ENCODE data around the gene TIMP4.

Gene TIMP4

DNA sequence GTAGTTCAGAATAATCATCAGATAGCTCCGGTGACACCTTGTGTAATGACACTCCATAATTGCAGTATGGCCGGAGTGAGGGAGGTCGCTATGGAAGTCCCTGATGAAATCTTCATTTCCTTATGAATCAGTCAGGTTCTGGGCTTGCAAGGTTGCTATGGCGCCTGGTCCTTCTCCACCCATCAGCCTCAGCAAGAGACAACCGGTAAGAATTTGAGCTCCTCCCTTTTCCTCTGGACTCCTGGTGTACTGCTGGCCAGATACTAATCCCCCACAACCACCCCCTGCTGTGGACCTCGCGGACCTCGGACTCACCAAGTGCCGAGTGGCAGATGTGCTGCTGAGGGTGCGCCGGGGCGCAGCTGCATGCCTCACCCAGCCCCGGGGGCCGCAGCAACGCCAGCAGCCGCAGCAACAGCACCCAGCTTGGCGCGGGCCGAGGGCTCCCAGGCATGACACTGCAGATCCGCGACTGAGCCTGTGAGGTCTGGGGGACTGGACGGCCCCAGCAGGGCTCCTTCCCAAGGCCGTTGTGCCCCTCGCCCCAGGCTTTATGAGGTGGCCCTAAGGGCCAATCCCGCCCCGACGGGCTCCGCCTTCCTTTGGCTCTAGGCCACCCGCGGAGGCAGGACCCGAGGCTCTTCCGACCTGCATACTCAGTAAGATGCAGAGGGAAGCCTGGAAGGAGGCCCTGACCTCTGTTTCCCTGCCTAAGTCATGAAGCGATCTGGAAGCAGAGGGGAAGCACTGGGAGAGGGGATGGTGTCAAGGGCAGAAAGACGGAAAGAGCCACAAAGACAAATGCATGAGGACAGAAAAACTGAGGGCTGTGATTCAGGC lies at the start of gene TIMP4:
Gene TIMP4, minus strand, starts transcription at position 526 of the 840 bp plus-strand sequence. Its CDS starts 72 bp downstream, at position 454.
- DNase-seq (ENCODE audit: low read depth, low spot score) = peak; percentile 85

DNA sequence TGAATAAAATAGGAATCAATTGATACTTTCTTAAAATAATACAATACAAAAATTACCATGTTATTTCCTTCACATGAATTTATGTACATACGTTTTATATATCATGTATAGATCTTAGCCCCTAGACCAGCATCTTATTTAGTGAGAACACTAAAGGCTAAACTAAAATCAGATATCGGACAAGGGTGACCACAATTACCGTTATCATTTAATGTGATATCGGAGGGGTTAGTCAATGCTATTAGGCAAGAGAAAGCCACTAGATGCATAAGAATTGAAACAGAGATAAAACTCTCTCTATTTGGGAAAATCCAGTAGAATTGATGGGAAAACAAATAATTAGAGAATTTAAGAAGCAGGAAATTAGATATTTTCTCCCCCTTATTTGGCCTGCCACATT lies 46.5 kb upstream of the TIMP4 start:
- DNase-seq (ENCODE audit: low read depth, low spot score) = no peak

DNA sequence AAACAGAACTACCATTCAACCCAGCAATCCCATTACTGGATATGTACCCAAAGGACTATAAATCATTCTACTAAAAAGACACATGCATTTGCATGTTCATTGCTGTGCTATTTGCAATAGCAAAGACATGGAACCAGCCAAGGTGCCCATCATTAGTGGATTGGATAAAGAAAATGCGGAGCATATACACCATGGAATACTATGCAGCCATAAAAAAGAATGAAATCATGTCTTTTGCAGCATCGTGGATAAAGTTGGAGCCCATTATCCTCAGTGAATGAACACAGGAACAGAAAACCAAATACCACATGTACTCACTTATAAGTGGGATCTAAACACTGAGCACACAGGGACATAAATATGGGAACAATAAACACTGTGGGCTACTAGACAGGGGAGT lies 43.1 kb upstream of the TIMP4 start:
- no peak for DNase-seq (ENCODE audit: low read depth, low spot score)

- no peak for DNase-seq (ENCODE audit: low read depth, low spot score)
Measured at GRCh38 chr3:12198301-12198700, 39.6 kb upstream of the TIMP4 start.

DNA sequence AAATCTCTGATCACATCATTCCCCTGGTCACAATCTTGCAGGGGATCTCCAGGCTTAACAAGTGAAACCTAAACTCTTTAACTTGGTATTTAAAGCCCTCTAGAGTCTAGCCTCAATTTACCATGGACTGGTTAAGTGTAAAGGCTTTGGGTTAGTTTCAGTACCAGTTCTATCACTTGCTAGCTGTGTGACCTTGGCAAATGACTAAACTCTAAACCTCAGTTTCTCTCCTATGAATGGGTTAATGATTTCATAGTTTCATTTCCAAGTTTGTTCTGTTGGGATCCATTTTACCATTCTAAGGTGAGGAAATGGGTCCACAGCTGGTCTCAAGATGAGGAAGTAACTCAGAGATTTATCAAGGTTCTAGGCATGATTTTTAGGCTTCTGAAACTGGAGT lies 38.8 kb upstream of the TIMP4 start:
- DNase-seq (ENCODE audit: low read depth, low spot score) = no peak

DNA sequence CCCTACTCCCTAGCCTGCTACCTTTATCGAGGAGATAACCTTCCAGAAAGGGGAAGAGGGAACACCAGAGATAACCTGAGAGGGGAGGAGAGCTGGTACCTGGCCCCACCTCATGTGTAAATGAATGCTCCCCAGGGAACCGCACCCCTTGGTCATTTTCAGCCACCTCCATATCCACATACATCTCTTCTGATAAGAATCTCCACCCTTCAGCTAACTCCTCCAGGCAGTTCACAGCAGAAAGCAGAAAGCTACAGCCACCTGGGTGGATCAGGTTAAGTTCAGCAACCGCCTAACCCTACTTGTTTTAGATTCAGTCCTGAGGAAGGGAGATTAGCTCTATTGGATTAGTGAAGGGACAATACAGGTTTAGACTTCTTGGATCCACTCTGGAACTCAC lies 38.0 kb upstream of the TIMP4 start:
- peak; percentile 24 for DNase-seq (ENCODE audit: low read depth, low spot score)

DNA sequence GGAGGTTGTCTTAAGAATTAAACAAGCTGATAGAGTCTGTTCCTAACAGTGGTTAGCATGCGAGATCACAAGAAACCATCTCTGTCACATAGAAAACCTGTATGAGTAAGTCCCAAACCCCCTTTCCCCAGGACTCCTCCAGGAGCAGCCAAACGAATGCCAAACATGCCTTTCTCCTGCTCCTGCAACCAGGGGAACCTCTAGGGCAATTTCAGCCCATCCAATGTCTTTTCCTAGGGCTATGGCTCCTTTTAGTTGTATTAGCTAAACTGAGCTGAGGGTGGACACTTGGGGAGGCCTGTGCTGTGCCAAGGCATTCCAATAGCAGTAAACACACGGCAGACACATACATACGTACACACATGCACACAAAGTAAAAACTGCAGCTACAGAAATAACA lies 36.5 kb upstream of the TIMP4 start:
- peak; percentile 64 for DNase-seq (ENCODE audit: low read depth, low spot score)

GRCh38 chr3:12194669-12195161 lies 36.0 kb upstream of the TIMP4 start:
- peak; percentile 36 for DNase-seq (ENCODE audit: low read depth, low spot score)

GRCh38 chr3:12194209-12194608 lies 35.5 kb upstream of the TIMP4 start:
- DNase-seq (ENCODE audit: low read depth, low spot score) = no peak

DNA sequence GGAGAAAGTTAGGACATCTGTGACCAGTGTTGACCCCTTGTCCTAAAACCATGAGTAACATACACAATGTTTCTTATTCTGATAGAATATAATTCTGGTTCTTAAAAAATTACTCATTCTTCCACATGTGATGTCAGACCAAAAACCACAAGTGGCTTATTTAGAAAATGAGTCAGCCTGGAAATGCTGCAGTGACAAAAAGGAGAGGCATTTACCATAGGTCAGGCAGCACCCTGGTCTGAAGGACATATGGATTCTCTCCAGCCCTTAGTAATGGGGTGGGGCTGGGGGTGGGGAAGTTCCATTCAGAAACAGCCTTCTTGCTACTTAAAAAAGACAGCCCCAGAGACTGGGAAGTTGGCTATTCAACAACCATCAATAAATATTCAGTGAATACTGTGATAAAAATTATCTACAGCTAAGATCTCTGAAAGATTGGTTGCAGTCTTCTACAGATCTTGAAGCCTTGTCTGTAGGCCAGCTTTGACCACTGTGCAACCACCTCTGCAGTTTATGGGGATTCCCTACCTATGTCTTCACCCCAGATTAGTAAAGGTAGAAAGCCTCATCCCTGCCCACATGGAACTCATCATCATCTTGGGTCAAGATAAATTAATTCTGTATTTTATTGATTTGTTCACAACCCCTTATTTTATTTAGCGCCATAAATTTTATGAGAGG lies 34.9 kb upstream of the TIMP4 start:
- no peak for DNase-seq (ENCODE audit: low read depth, low spot score)

DNA sequence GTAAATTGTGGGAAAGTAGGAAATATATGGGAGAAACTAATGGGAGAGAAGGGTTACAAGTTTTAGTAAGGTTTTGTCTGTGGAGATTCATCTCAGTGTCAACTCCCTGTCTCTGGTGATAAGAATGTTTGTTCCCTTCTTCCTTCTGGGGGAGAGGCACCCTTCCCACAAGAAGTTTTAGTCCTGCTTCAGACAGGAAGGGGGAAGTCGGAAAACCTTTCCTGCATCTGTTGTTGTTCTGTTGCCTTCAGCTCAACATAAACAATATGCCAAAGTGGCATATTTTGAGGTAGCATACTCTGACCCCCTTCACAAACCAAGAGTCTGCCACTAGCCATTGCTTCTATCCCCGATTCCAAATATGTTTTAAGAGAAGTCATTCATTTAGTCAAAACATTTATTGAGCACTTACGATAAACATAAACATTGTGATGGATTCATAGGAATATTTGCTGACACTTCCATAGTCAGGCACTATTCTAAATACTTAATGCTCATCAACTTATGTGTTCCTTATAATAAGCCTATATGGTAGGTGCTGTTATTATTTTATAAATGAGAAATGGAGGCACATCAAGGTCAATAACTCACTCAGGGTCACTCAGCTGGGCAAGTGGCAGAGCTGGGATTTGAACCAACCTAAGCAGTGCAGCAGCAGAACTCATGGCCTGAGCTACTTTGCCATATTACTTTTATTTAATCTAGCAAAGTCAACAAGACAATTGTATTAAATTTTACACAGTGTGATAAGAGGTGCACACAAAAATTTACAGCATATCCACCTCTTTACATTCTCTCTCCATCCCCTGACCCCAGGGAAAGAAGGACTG lies 34.2 kb upstream of the TIMP4 start:
- no peak for DNase-seq (ENCODE audit: low read depth, low spot score)

GRCh38 chr3:12192173-12192572 lies 33.5 kb upstream of the TIMP4 start:
- DNase-seq (ENCODE audit: low read depth, low spot score) = no peak

- DNase-seq (ENCODE audit: low read depth, low spot score) = no peak
Measured at GRCh38 chr3:12191559-12191958, 32.8 kb upstream of the TIMP4 start.

DNA sequence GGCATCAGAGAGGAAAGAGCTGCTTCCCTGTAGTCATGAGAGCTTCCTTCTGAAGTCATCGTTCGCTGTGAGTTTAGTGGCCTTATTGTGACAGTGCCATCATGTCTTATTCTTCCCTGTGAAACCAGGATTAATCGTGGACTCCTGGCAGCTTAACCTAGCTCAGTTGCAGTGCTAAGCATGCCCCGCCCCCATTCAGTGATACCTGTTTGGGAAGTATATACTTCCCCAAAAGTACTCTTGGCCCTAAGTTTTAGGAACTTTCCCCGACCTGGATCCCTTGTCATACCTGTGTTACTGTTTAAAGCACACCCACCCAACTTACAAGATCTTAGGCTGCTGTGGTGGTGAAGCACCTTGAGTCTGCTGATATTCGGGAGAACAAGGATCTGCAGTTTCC lies 32.1 kb upstream of the TIMP4 start:
- DNase-seq (ENCODE audit: low read depth, low spot score) = no peak

DNA sequence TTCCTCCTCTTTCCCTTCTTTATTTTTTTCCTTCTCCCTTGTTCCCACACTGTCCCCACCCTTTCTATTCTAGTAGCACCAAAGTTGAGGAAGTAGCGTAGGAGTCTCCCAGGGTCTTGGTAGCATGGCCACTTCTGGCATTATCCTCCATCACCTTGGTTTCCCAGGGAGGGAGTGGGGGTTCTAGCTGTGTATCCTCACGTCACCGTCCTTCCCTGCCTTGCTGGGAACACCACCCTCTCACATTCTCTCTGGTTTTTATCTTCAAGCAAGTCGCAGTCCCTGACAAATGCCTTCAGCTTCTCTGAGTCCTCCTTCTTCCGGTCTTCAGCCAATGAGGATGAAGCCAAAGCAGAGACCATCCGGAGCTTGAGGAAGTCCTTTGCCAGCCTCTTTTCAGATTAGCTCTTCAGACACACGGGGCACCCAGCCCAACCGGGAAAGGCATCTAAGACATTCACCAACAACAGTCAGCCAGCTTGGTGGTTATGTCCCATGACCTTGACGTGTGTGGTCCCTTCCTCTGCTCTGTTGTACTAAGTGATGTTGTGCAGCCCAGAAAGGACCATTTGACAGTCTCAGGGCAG lies 31.6 kb upstream of the TIMP4 start:
- DNase-seq (ENCODE audit: low read depth, low spot score) = no peak

GRCh38 chr3:12188681-12189287 lies 30.1 kb upstream of the TIMP4 start:
- no peak for DNase-seq (ENCODE audit: low read depth, low spot score)

DNA sequence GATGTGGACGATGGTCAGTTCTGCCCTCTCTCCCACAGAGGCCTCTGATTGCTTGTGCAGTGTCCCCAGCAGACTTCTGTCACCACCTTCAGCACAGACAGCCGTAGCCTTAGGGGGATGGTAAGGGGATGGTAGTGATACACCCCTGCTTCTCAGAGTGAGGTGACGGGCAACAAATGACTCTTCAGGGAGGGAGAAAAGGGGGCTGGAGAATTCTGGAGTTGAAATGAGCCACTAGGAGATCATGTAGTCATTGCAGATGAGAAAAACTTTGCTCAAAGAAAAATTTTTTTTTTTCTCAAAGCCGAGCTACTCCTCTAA lies 29.6 kb upstream of the TIMP4 start:
- no peak for DNase-seq (ENCODE audit: low read depth, low spot score)

GRCh38 chr3:12187448-12188327 lies 29.0 kb upstream of the TIMP4 start:
- no peak for DNase-seq (ENCODE audit: low read depth, low spot score)

- DNase-seq (ENCODE audit: low read depth, low spot score) = no peak
Measured at GRCh38 chr3:12186515-12187286, 28.0 kb upstream of the TIMP4 start.

GRCh38 chr3:12186046-12186445 lies 27.3 kb upstream of the TIMP4 start:
- no peak for DNase-seq (ENCODE audit: low read depth, low spot score)
